Measurements from ENCODE around the gene NR3C2. TPM values are rescaled to one million over a fixed set of nuclear protein-coding genes. Genes with fewer than 3 reads are reported as not detected.

NR3C2 gene
- total RNA-seq, 1 donor from 2014 or later = 0.75 TPM

DNA sequence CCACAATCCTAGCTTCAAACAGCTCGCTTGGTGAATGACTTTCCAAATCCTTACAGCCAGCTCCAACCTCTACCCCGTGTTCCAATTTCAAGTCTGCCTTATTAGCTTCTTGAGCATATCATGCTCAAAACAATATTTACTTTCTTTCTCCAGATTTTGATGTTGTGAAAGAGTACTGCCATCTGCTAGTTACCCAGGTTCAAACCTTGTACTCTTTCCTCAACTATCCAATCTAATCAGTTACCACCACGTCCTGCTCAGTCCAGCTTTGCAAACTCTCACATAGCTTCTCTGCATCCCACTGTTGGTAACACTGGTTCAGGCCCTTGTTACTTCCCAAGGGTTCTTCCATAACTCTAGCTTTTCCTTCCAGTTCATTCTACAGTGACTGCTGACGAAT lies 179.1 kb downstream of the NR3C2 start:
- no peak overlapping the region for H3K27ac Mint-ChIP-seq (ENCODE audit: unreplicated experiment)
- no peak for DNase-seq (ENCODE audit: extremely low spot score, unreplicated experiment)
- no peak overlapping the region for H3K4me3 Mint-ChIP-seq (ENCODE audit: unreplicated experiment)
- no peaks in the 10 kb centered on the region for H3K36me3 Mint-ChIP-seq (ENCODE audit: unreplicated experiment)
- TF ChIP-seq, protein P1, sequence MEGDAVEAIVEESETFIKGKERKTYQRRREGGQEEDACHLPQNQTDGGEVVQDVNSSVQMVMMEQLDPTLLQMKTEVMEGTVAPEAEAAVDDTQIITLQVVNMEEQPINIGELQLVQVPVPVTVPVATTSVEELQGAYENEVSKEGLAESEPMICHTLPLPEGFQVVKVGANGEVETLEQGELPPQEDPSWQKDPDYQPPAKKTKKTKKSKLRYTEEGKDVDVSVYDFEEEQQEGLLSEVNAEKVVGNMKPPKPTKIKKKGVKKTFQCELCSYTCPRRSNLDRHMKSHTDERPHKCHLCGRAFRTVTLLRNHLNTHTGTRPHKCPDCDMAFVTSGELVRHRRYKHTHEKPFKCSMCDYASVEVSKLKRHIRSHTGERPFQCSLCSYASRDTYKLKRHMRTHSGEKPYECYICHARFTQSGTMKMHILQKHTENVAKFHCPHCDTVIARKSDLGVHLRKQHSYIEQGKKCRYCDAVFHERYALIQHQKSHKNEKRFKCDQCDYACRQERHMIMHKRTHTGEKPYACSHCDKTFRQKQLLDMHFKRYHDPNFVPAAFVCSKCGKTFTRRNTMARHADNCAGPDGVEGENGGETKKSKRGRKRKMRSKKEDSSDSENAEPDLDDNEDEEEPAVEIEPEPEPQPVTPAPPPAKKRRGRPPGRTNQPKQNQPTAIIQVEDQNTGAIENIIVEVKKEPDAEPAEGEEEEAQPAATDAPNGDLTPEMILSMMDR (IDR thresholded peaks at IDR 0.05) = no peak
- no peaks in the 10 kb centered on the region for H3K4me1 Mint-ChIP-seq (ENCODE audit: unreplicated experiment)
- H3K9me3 Mint-ChIP-seq (ENCODE audit: unreplicated experiment) = no peaks in the 10 kb centered on the region
- H3K27me3 Mint-ChIP-seq (ENCODE audit: unreplicated experiment) = peaks cover 27% of the 10 kb centered on the region

GRCh38 chr4:148261848-148262247 lies 180.4 kb downstream of the NR3C2 start:
- no peak overlapping the region for H3K27ac Mint-ChIP-seq (ENCODE audit: unreplicated experiment)
- H3K36me3 Mint-ChIP-seq (ENCODE audit: unreplicated experiment) = no peaks in the 10 kb centered on the region
- H3K4me1 Mint-ChIP-seq (ENCODE audit: unreplicated experiment) = no peaks in the 10 kb centered on the region
- H3K27me3 Mint-ChIP-seq (ENCODE audit: unreplicated experiment) = peaks cover 27% of the 10 kb centered on the region
- H3K9me3 Mint-ChIP-seq (ENCODE audit: unreplicated experiment) = no peaks in the 10 kb centered on the region
- TF ChIP-seq, protein P1 (IDR thresholded peaks at IDR 0.05) = no peak
- no peak for DNase-seq (ENCODE audit: extremely low spot score, unreplicated experiment)
- no peak overlapping the region for H3K4me3 Mint-ChIP-seq (ENCODE audit: unreplicated experiment)

GRCh38 chr4:148259841-148260240 lies 182.4 kb downstream of the NR3C2 start:
- TF ChIP-seq, protein P1 (IDR thresholded peaks at IDR 0.05) = no peak
- H3K27me3 Mint-ChIP-seq (ENCODE audit: unreplicated experiment) = peaks cover 37% of the 10 kb centered on the region
- H3K36me3 Mint-ChIP-seq (ENCODE audit: unreplicated experiment) = no peaks in the 10 kb centered on the region
- DNase-seq (ENCODE audit: extremely low spot score, unreplicated experiment) = no peak
- no peaks in the 10 kb centered on the region for H3K9me3 Mint-ChIP-seq (ENCODE audit: unreplicated experiment)
- no peaks in the 10 kb centered on the region for H3K4me1 Mint-ChIP-seq (ENCODE audit: unreplicated experiment)
- no peak overlapping the region for H3K4me3 Mint-ChIP-seq (ENCODE audit: unreplicated experiment)
- no peak overlapping the region for H3K27ac Mint-ChIP-seq (ENCODE audit: unreplicated experiment)

GRCh38 chr4:148258535-148258934 lies 183.7 kb downstream of the NR3C2 start:
- Mint-ChIP-seq H3K27ac (ENCODE audit: unreplicated experiment) (no peak overlapping the region), H3K9me3 (ENCODE audit: unreplicated experiment) (no peaks in the 10 kb centered on the region), H3K27me3 (ENCODE audit: unreplicated experiment) (peaks cover 38% of the 10 kb centered on the region), H3K36me3 (ENCODE audit: unreplicated experiment) (no peaks in the 10 kb centered on the region), H3K4me3 (ENCODE audit: unreplicated experiment) (no peak overlapping the region), H3K4me1 (ENCODE audit: unreplicated experiment) (no peaks in the 10 kb centered on the region)
- no peak for DNase-seq (ENCODE audit: extremely low spot score, unreplicated experiment)
- TF ChIP-seq, protein P1 (IDR thresholded peaks at IDR 0.05) = no peak

DNA sequence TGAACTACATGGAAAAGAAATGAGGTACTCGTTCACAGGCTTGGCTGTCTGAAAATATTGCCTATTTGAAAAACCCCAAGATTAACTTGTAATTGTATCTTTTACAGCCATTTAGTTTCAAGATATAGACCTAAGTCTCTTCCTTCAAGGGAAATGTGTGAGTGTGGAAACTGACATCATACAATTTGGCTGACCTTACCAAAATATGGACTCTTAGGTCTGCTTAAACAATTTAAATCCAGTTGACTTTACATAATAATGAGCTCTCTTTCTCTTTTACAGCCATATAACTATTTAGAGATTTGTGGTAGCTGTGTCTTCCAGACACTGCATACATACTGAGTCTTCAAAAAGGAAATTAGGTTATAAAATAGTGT lies 186.9 kb downstream of the NR3C2 start:
- TF ChIP-seq, protein P1 (IDR thresholded peaks at IDR 0.05) = no peak
- Mint-ChIP-seq H3K36me3 (ENCODE audit: unreplicated experiment) (no peaks in the 10 kb centered on the region), H3K27me3 (ENCODE audit: unreplicated experiment) (peaks cover 40% of the 10 kb centered on the region), H3K4me3 (ENCODE audit: unreplicated experiment) (no peak overlapping the region), H3K9me3 (ENCODE audit: unreplicated experiment) (no peaks in the 10 kb centered on the region), H3K4me1 (ENCODE audit: unreplicated experiment) (no peaks in the 10 kb centered on the region), H3K27ac (ENCODE audit: unreplicated experiment) (no peak overlapping the region)
- no peak for DNase-seq (ENCODE audit: extremely low spot score, unreplicated experiment)
